Epithelial cell of esophagus (primary cell): ENCODE results near the gene OTUD5.

Experiments
- DNase-seq: peaks from one replicate; pipeline ENCODE4 v3.0.0; 2010; ENCODE audit warnings: low read depth
- H3K4me3 ChIP-seq: 2 replicates; pipeline ENCODE4 v1.5.1; 2011; ENCODE audit warnings: mild to moderate bottlenecking, low read length, control low read depth
- TF ChIP-seq, protein P1 (sequence below): IDR thresholded peaks from 2 replicates; pipeline ENCODE4 v1.5.1; 2011; ENCODE audit warnings: low read depth, mild to moderate bottlenecking, low read length, control low read depth, inconsistent platforms; ENCODE audit not compliant: insufficient read depth; ENCODE audit errors: missing control alignments

The OTUD5 gene

DNA sequence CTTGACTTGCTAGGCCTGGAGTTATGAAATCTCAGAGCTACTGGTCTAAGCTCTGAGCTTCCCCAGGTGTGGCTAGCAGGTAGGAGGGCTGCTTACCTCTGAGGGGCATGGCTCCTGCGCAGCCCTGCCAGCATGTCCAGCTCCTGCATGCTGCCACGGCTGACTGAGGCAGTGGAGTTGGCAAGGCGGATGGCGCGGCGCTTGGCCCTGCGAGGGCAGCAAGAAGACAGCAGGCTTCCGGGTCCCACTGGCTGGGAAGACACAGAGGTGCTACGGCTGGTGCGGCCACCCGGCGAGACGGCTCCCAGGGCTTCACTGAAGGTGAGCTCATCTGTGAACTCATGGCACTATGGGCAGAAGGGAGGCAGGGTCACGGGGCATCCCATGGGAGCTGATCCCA, 8.6 kb upstream of the OTUD5 start:
- H3K4me3 ChIP-seq, result no peak overlapping the region
- TF ChIP-seq, protein P1, sequence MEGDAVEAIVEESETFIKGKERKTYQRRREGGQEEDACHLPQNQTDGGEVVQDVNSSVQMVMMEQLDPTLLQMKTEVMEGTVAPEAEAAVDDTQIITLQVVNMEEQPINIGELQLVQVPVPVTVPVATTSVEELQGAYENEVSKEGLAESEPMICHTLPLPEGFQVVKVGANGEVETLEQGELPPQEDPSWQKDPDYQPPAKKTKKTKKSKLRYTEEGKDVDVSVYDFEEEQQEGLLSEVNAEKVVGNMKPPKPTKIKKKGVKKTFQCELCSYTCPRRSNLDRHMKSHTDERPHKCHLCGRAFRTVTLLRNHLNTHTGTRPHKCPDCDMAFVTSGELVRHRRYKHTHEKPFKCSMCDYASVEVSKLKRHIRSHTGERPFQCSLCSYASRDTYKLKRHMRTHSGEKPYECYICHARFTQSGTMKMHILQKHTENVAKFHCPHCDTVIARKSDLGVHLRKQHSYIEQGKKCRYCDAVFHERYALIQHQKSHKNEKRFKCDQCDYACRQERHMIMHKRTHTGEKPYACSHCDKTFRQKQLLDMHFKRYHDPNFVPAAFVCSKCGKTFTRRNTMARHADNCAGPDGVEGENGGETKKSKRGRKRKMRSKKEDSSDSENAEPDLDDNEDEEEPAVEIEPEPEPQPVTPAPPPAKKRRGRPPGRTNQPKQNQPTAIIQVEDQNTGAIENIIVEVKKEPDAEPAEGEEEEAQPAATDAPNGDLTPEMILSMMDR, result no peak
- DNase-seq, result no peak

DNA sequence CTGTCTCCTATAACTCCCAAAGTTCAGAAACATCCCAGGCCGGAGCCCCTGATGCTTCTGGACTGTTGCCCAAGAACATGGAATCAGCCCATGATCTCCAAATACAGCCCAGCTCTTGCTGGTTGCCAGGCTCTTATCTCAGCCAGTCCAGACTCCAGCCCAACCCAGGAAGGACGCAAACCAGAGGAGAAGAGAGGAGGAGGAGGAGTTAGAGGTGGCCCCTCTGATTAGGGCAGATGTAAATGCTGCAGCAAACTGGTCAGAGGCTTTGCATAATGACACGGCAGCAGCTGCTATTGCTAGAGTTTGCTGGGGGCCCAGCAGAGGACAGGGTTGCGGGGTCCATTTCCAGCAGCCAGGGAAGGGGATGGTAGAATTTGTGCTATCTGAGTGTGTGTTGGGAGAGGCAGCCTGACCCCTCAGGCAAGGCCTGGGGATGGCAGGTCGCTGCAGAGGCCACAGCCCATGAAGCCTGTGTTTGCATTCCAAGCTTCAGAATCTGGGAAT, 4.2 kb upstream of the OTUD5 start:
- TF ChIP-seq, protein P1, result no peak
- DNase-seq, result no peak
- H3K4me3 ChIP-seq, result no peak overlapping the region

DNA sequence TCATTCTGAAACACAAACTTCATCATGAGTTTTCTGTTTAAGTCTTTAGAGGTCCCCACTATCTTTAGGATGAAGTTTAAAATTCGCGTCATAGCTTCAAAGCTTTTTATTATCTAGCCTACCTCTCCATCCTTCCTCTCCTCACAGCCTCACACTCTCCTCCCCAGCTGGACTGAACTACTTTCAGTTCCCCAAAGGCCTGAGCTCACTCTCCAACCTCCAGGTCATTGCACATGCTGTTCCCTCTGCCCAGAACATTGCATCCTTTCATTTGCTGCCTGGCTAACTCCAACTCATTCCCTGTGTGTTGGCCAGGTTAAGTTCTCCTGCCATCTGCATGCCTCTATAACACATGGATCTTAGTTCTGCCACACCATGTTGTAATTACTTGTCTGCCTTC, 2.9 kb upstream of the OTUD5 start:
- DNase-seq, result no peak
- TF ChIP-seq, protein P1, result no peak

DNA sequence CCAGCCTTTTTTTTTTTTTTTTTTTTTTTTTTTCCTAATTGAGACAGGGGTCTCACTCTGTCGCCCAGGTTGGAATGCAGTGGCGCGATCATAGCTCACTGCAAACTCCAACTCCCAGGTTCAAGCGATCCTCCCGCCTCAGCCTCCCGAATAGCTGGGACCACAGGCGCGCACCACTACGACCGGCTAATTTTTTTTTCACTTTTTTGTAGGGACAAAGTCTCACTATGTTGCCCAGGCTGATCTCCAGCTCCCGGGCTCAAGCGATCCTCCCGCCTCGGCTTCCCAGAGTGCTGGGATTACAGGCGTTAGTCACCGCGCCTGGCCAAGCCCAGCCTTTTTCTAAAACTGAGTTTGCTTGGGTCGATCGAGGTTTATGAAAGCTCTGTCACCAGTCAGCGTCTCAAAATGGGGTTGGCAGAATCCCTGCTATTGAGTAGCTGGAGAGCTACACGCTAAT, 1.3 kb upstream of the OTUD5 start:
- TF ChIP-seq, protein P1, result no peak
- peak overlapping the region; percentile 53 for H3K4me3 ChIP-seq
- DNase-seq, result peak; percentile 60

More for the DNA sequence above, 2.9 kb upstream of the OTUD5 start:
- H3K4me3 ChIP-seq, result no peak overlapping the region

DNA sequence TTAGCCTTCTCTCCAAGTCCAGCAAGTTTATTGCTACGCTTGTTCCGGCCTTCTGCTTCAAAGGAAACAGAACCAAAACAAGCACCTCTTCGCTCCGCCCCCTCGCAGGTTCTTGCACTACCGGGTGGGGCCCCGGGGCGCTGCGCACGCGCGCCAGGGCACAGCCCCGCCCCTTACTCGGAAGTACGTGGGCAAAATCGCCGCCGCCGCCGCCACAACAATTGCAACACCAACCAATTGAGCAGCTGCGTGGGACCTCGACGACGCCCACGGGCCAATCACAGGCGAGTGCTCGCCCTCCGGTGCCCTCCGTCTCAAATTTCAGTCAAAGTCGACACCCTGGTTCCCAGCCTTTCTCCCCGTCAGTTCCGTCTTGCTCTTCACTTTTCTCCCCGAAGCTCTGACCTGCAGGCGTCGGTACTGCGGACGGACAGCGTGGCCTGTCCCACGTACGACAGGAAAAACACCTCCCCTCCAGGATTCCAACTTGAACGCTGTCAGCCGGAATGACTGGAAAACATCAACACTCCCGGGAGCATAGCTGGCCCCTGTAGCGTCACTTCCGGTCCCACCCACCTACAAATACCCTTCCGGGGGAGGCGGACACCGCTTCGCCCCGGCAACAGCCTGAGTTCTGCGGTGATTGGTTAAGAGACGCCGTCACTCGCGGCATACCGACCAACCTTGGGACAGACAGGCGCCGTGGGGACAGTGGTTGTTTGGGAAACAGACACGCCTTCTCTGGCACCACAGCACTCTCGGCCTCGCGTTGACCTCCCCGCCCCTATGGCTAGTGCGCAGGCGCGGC, 624 bp upstream of the OTUD5 start:
- DNase-seq, result peak; percentile 97
- H3K4me3 ChIP-seq, result peak overlapping the region; percentile 65
- TF ChIP-seq, protein P1, result no peak

DNA sequence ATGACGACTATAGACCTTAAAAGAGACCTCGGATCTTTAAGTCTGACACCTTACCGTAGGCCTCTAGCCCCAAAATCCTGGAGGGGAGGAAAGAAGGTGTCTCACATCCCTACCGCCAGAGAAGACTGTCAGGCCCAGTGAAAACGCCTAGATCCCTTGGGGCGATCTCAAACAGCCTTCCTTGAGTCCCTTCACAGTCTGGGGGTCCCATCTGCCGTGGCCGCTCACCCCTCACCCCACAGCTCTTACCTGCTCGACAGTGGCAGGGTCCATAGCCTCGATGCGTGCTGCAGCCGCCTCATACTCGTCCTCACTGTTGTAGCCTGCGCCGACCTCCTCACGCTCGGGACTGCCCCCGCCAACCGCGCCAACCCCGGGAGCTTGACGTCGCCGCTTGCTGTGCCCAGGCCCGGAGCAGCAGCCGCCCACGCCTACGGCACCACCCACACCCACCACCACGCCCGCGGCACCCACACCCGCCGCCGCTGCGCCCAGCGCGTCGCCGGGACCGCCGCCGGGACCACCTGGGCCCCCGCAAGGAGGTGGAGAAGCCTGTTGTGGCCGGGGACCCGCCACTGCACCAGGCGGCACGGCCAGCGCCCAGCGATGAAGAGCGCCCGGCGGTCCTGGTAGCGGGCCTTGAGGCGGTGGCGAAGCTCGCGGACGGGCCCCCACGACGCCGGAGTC, 536 bp downstream of the OTUD5 start:
- H3K4me3 ChIP-seq, result peak overlapping the region; percentile 62
- DNase-seq, result peak; percentile 16
- TF ChIP-seq, protein P1, result no peak

DNA sequence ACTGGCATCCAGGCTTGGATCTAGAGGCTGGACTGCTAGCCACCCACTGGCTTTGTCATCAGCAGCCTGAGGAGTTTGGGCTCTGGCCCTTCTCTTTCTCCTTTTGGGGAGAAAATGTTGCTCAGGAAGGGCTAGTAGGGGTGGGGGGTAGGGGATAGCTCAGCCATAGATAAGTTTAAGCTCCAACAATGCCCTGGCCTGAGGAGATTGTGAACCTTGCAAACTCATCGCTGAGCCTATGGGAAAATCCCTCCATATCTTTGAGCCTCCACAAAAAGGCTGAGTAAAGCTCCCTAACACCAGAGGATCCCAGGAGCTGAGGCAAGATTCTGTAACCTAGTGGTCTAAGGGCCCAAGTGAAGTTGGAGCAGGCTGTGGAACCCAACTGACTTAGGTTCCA, 8.8 kb downstream of the OTUD5 start:
- no peak overlapping the region for H3K4me3 ChIP-seq
- DNase-seq, result no peak
- TF ChIP-seq, protein P1, result no peak
